Effector memory CD8-positive, alpha-beta T cell (primary cell): Measurements from ENCODE around the gene EYS.

Source experiments
- ATAC-seq: fragments of 150-1000 bp; cut with Tn5 transposase; replicated peaks from 2 replicates; pipeline ENCODE4 v1.10.0; 2021; ENCODE audit warnings: mild to moderate bottlenecking, moderate library complexity
- DNase-seq, 3 experiments: peaks; one replicate each; pipeline ENCODE4 v3.0.0; 2021
- H3K27ac Mint-ChIP-seq, 2 donors: one replicate each; pipeline ENCODE4 v1.8.0; 2022; ENCODE audit warnings: mild to moderate bottlenecking in 2 of 2, mixed read lengths in 2 of 2, moderate library complexity in 2 of 2
- H3K27me3 Mint-ChIP-seq, 2 donors: one replicate each; pipeline ENCODE4 v1.8.0; 2022; ENCODE audit warnings: mixed read lengths in 2 of 2
- H3K36me3 Mint-ChIP-seq: one replicate; pipeline ENCODE4 v1.8.0; 2022; ENCODE audit warnings: mild to moderate bottlenecking, moderate library complexity, mixed read lengths; ENCODE audit not compliant: insufficient read depth
- H3K4me1 Mint-ChIP-seq, 2 donors: one replicate each; pipeline ENCODE4 v1.8.0; 2022; ENCODE audit warnings: low read depth in 2 of 2, mixed read lengths in 2 of 2
- H3K4me3 Mint-ChIP-seq, 2 donors: one replicate each; pipeline ENCODE4 v1.8.0; 2022; ENCODE audit warnings: mild to moderate bottlenecking in 2 of 2, mixed read lengths in 2 of 2, moderate library complexity in 2 of 2
- H3K9me3 Mint-ChIP-seq, 2 donors: one replicate each; pipeline ENCODE4 v1.8.0; 2022; ENCODE audit warnings: mixed read lengths in 2 of 2

Gene EYS

DNA sequence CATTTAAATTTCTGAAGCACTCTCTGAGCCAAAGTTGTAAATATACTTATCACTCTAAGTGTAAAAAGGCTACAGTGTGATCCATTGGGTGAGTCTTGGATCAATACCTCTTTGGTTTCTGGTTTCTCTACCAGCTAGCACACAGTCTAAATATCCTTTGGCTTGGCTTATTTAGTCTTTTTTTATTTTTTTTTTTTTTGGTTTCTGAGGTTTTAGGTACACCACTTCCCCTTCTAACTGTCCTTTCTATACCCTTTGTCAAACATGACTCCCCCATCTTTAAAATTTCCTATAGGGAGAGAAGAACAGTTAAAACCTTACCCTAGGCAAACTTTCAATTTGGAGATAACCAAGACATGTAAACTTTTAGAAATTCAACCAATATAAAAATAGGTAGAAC lies 1692.4 kb downstream of the EYS start:
- Mint-ChIP-seq H3K36me3 (no peaks in the 10 kb centered on the region), H3K4me1 (no peaks in the 10 kb centered on the region), H3K27ac (no peak overlapping the region), H3K27me3 (no peaks in the 10 kb centered on the region), H3K9me3 (peaks cover 6 to 9% of the 10 kb centered on the region in 2 donors), H3K4me3 (no peak overlapping the region)
- ATAC-seq = no peak
- no peak for DNase-seq

DNA sequence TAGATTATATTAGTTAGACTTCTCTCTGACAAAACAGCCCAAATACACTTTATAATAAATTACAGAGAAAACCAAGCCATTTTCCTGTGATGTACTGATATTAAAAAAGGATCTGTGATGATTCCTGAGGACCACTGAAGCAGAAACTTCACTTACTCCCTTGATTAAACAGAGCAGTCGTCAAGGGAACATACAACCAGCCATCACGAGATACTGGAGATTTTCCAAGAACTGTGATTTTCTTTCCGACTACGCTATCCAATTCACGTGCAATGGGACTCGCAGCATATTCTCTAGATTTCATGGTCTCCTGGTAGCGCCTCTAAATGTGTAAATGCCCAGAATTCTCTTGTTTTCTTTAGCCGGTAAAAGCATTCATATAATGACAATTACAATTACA lies 1694.0 kb downstream of the EYS start:
- no peaks in the 10 kb centered on the region for H3K4me1 Mint-ChIP-seq

DNA sequence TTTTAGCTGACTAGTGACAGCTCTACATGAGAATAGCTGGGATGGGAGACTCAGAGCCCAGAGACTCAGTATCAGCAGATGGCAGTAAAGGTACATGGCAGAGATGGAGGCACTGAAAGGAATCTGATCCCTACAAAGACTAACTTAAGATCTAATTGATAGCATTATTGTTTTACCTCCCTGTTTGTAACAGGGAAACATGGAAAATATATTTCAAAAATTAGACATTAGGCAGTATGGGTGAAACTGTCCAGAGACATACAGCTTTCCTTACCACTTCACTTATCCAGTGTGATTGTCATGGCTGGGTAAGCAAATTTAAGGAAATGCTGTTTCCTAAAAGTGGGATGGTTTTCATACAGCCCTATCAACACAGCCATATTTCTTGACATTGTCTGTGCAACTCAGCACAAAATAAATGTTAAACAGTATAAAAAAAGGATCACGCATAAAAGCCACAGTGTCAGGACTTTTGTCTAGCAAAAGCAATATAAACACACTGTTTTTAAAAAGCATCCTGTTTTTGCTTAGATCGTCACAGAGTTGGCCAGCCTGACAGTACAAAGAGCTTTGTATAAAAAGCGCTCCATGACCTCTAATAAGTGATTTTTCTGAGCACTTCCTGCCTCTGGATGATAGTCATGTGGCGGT lies 1694.5 kb downstream of the EYS start:
- ATAC-seq = no peak
- no peak for DNase-seq
- H3K4me3 Mint-ChIP-seq = no peak overlapping the region
- H3K9me3 Mint-ChIP-seq = peaks cover 8 to 10% of the 10 kb centered on the region in 2 donors
- no peaks in the 10 kb centered on the region for H3K36me3 Mint-ChIP-seq
- no peak overlapping the region for H3K27ac Mint-ChIP-seq
- no peaks in the 10 kb centered on the region for H3K4me1 Mint-ChIP-seq
- no peaks in the 10 kb centered on the region for H3K27me3 Mint-ChIP-seq

More for the DNA sequence above, 1694.0 kb downstream of the EYS start:
- H3K9me3 Mint-ChIP-seq = peaks cover 8 to 10% of the 10 kb centered on the region in 2 donors
- H3K27me3 Mint-ChIP-seq = no peaks in the 10 kb centered on the region
- no peak overlapping the region for H3K4me3 Mint-ChIP-seq
- no peak overlapping the region for H3K27ac Mint-ChIP-seq
- no peak for ATAC-seq
- DNase-seq = no peak
- H3K36me3 Mint-ChIP-seq = no peaks in the 10 kb centered on the region

DNA sequence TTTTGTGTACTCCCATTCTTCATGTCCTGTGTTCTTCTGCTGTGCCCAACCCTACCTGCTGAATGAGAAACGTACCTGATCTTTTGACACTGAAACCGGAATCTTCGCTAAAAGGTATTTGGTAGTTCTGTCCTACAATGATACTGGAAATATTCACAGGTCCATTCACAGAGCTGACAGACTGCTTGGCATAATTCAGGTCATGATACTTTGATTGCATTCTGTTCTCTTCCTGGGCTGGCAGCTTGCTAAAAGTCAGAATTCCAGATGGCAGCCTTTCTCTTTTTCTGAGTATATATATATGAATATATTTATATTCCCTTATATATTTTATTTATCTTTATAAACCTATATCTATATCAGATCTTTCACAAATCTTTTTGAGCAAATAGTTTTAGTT lies 1696.4 kb downstream of the EYS start:
- Mint-ChIP-seq H3K4me3 (no peak overlapping the region), H3K36me3 (no peaks in the 10 kb centered on the region), H3K27me3 (no peaks in the 10 kb centered on the region), H3K9me3 (peaks cover 4 to 8% of the 10 kb centered on the region in 2 donors), H3K4me1 (no peaks in the 10 kb centered on the region), H3K27ac (no peak overlapping the region)
- DNase-seq = no peak
- no peak for ATAC-seq

- Mint-ChIP-seq H3K27ac (no peak overlapping the region), H3K27me3 (no peaks in the 10 kb centered on the region)
These were observed 1697.0 kb downstream of the EYS start for GRCh38 chr6:64010010-64010409.

DNA sequence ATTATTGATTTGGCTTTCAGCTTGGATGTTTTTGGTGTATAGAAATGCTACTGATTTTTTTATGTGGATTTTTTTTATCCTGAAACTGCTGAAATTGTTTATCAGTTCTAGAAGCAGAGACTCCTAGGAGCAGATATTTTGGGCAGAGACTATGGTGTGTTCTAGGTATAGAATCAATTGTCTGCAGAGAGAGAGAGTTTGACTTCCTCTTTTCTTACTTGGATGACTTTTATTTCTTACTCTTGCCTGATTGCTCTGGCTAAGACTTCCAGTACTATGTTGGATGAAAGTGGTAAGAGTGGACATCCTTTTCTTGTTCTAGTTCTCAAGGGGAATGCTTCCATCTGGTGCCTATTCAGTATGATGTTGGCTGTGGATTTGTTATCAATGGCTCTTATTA lies 1700.8 kb downstream of the EYS start:
- DNase-seq = no peak
- Mint-ChIP-seq H3K4me3 (no peak overlapping the region), H3K4me1 (no peaks in the 10 kb centered on the region), H3K27me3 (no peaks in the 10 kb centered on the region), H3K27ac (no peak overlapping the region), H3K9me3 (peaks cover 8 to 10% of the 10 kb centered on the region in 2 donors), H3K36me3 (no peaks in the 10 kb centered on the region)
- ATAC-seq = no peak

More at GRCh38 chr6:64010010-64010409, 1697.0 kb downstream of the EYS start:
- ATAC-seq (no peak), DNase-seq (no peak)
- Mint-ChIP-seq H3K4me1 (no peaks in the 10 kb centered on the region), H3K36me3 (no peaks in the 10 kb centered on the region), H3K4me3 (no peak overlapping the region), H3K9me3 (peaks cover 4 to 8% of the 10 kb centered on the region in 2 donors)

- Mint-ChIP-seq H3K4me3 (no peak overlapping the region), H3K36me3 (no peaks in the 10 kb centered on the region), H3K27ac (no peak overlapping the region), H3K4me1 (no peaks in the 10 kb centered on the region), H3K27me3 (no peaks in the 10 kb centered on the region), H3K9me3 (peaks cover 0 to 5% of the 10 kb centered on the region in 2 donors)
- ATAC-seq (no peak), DNase-seq (no peak)
These were observed 1706.1 kb downstream of the EYS start for GRCh38 chr6:64000818-64001491.

- Mint-ChIP-seq H3K27me3 (no peaks in the 10 kb centered on the region), H3K4me3 (no peak overlapping the region), H3K4me1 (no peaks in the 10 kb centered on the region), H3K9me3 (peaks cover 0 to 7% of the 10 kb centered on the region in 2 donors), H3K36me3 (no peaks in the 10 kb centered on the region), H3K27ac (no peak overlapping the region)
- DNase-seq (no peak), ATAC-seq (no peak)
These were observed 1707.4 kb downstream of the EYS start for GRCh38 chr6:63999613-64000012.

DNA sequence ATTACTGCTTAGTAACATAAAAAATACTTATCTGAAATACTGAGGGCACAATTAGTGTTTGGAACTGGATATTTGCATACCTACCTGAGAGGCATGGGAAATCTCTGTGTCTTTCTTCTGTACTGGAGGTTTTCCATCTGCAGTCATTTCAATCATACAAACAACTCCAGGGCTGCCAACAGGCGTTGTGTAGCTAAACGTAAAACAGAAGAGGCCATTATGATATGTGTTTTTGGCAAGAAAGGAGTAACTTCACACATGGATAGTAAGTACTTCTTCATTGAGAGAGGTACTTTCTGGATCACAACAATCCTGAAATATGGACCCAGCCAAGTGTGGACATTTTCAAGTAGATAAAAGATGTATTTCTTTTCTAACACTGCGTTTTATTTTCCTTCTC lies 1708.0 kb downstream of the EYS start:
- Mint-ChIP-seq H3K4me1 (no peaks in the 10 kb centered on the region), H3K27ac (no peak overlapping the region), H3K4me3 (no peak overlapping the region), H3K36me3 (no peaks in the 10 kb centered on the region), H3K27me3 (no peaks in the 10 kb centered on the region), H3K9me3 (peaks cover 0 to 7% of the 10 kb centered on the region in 2 donors)
- DNase-seq (no peak), ATAC-seq (no peak)

GRCh38 chr6:63997734-63998133 lies 1709.3 kb downstream of the EYS start:
- no peak for ATAC-seq
- Mint-ChIP-seq H3K36me3 (no peaks in the 10 kb centered on the region), H3K27ac (no peak overlapping the region), H3K9me3 (peaks cover 0 to 2% of the 10 kb centered on the region in 2 donors), H3K4me1 (no peaks in the 10 kb centered on the region), H3K27me3 (no peaks in the 10 kb centered on the region), H3K4me3 (no peak overlapping the region)
- DNase-seq = no peak

DNA sequence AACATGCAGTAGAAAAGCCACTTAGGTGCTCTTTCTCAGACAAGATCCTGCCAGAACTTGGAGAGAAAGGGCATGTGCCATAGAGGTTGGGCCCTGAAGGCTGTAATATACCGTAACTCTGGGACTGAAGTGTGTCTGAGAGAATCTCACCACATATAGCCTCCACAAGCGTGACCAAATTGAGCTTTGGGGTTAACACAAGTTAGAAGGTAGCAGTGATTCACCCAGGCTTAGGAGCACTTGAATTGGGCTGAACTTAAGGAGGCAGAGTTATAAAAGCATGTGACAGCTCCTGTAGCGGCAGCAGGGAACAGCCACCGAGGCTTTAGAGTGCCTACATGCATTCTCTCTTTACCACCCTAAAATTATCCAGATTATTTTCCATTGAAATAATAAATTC lies 1709.8 kb downstream of the EYS start:
- Mint-ChIP-seq H3K27ac (no peak overlapping the region), H3K4me1 (no peaks in the 10 kb centered on the region), H3K9me3 (peaks cover 0 to 2% of the 10 kb centered on the region in 2 donors), H3K36me3 (no peaks in the 10 kb centered on the region), H3K4me3 (no peak overlapping the region), H3K27me3 (no peaks in the 10 kb centered on the region)
- no peak for ATAC-seq
- DNase-seq = no peak

DNA sequence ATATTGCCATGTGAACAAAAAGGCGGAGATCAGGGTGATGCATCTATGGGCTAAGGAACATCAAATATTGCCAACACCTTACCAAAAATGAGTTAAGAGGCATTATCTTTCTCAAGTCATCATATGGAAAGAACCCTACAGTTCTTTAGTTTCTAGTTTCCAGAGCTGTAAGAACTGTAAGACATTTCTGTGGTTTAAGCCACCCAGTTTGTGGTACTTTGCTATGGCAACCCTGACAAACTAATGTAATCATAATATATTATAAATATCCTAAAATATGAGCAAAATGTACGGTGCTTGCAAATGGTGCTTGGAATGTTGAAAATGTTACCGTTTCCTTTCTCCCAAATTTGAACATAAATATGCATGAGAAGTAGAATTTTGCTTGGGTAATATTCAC lies 1721.8 kb downstream of the EYS start:
- Mint-ChIP-seq H3K36me3 (no peaks in the 10 kb centered on the region), H3K9me3 (peaks cover 9 to 17% of the 10 kb centered on the region in 2 donors), H3K4me1 (no peaks in the 10 kb centered on the region), H3K27ac (no peak overlapping the region), H3K4me3 (no peak overlapping the region), H3K27me3 (no peaks in the 10 kb centered on the region)
- no peak for ATAC-seq
- DNase-seq = no peak

GRCh38 chr6:63975699-63976098 lies 1731.3 kb downstream of the EYS start:
- no peaks in the 10 kb centered on the region for H3K27me3 Mint-ChIP-seq

GRCh38 chr6:63968650-63969049 lies 1738.4 kb downstream of the EYS start:
- DNase-seq = no peak
- no peaks in the 10 kb centered on the region for H3K4me1 Mint-ChIP-seq
- no peak for ATAC-seq
- no peak overlapping the region for H3K27ac Mint-ChIP-seq
- no peaks in the 10 kb centered on the region for H3K27me3 Mint-ChIP-seq
- H3K36me3 Mint-ChIP-seq = no peaks in the 10 kb centered on the region
- H3K9me3 Mint-ChIP-seq = no peaks in the 10 kb centered on the region
- H3K4me3 Mint-ChIP-seq = no peak overlapping the region

More at GRCh38 chr6:63975699-63976098, 1731.3 kb downstream of the EYS start:
- Mint-ChIP-seq H3K9me3 (peaks cover 0 to 2% of the 10 kb centered on the region in 2 donors), H3K4me3 (no peak overlapping the region), H3K36me3 (no peaks in the 10 kb centered on the region), H3K4me1 (no peaks in the 10 kb centered on the region), H3K27ac (no peak overlapping the region)
- no peak for DNase-seq
- ATAC-seq = no peak
